IPS-NIHi7 (cell line): ENCODE measurements around the gene GOLGA6L10.
"Not testable (repeated sequence)": the region's sequence is repeated elsewhere in the genome, so short reads cannot be mapped to it uniquely, and the experiment has no call there.

ENCODE experiments used
- DNase-seq: peaks from one replicate; pipeline ENCODE4 v3.0.0; 2012; ENCODE audit warnings: mixed read lengths; ENCODE audit errors: extremely low spot score

GOLGA6L10 gene

DNA sequence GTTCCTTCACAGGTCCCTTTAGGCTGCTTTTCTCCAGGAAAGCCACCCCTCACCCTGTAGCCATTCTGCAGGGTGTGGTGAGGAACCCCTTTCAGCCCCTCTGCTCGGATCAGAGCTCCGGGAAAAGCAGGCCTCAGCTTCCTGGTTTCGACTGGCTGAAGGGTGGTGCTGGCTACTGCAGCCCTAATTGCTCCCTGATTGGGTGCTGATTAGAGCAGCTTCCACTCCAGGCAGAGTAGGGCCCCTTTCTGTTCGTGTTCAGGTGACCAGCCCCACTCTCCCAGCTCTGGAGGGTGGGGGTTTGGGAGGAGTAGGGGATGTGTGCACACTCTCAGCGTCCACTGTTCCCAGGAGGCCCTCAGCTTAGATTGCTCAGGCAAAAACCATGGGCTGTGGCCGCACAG, 49.8 kb downstream of the GOLGA6L10 start:
- DNase-seq: not testable (repeated sequence)

DNA sequence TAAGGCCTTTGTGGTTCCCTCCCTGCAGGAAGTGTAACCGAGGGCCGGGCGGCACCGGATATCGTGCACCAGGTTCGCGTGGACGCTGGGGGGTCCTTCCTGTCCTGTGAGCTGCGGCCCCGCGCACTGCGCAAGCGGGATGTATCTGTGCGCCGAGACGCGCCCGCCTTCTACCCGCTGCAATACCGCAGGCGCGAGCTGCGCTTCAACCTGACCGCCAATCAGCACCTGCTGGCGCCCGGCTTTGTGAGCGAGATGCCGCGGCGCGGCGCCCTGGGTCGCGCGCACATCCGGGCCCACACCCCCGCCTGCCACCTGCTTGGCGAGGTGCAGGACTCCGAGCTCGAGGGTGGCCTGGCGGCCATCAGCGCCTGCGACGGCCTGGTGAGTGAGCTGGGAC, 50.8 kb downstream of the GOLGA6L10 start:
- peak; percentile 6 for DNase-seq

DNA sequence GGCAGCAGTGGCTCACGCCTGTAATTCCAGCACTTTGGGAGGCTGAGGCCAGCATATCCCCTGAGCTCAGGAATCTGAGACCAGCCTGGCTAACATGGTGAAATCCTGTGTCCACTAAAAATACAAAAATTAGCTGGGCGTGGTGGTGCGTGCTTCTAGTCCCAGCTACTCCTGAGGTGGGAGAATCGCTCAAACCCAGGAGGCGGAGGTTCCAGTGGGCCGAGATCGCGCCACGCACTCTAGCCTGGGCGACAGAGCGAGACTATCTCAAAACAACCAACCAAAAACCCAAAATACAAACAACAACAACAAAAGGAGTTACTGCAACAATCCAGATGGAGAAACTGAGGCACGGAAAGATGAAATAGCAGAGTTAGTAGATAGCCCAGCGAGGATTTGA, 51.2 kb downstream of the GOLGA6L10 start:
- DNase-seq: no peak

DNA sequence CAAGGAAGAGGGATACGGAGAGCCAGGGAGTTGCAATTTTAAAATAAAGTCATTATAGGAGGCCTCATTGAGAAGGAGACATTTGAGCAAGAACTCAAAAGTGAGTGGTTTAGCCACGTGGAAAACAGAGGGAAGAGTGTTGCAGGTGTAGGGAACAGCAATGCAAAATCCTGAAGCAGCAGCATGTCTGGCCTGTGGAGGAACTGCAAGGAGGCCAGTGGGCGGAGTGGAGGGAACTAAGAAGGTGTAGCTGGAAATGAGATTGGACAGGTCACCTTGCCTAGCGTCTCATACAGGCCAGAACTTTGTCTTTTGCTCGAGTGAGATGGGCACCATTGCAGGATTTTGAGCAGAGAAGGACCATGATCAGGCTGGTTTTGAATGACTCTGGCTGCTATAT, 51.7 kb downstream of the GOLGA6L10 start:
- peak; percentile 5 for DNase-seq

DNA sequence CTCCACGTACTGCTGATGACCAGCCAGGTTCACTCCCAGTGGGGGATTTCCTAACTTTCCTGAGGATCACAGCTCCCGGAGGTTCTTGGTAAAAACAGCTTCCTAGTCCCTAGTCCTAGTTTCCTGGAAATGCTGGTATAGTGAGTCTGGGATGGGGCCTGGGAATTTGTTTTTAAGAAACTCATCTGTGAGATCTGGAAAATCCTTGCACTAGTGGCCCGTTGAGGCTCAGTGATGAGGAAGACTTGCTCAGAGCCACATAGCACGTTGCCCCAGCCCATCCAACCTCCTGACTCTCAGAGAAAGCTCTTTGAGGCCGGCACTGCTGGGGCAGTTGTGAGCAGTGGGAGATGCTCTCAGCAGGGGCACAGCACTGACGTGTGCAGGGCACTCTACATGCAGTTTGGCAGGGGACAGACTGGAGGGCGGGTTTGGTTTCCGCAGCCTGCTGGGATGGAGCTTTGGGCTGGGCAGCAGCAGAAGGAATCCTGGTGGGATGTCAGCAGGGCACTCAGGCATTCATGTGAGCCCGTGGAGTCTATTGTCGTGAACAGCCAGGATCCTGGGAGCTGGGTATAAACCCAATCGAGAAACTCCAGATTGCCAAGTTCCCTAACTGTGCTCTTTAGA, 55.1 kb downstream of the GOLGA6L10 start:
- no peak for DNase-seq

DNA sequence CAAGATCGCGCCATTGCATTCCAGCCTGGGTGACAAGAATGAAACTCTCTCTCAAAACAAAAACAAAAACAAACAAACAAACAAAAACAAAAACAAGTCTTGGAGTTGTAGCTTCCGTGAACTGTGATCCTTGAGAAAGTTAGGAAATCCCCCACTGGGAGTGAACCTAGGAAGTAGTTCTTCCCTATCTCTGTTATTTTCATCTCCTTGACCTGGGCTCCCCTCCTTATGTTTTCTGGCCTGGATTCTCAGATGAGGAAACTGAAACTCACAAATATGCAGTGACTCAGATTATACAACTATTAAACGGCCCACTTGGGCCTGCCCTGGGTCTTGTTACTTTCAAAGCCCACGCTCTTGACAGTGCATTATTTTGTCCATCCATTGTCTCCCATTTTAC, 57.0 kb downstream of the GOLGA6L10 start:
- no peak for DNase-seq
